Fibroblast of the aortic adventitia (primary cell): ENCODE results near the gene PDHA2. TPM values are rescaled to one million over a fixed set of nuclear protein-coding genes. Genes with fewer than 3 reads are reported as not detected.

Experiments
- DNase-seq: peaks from one replicate; pipeline ENCODE4 v3.0.0-alpha.2; 2010; ENCODE audit warnings: low read depth
- H3K4me3 ChIP-seq: 2 replicates; pipeline ENCODE4 v1.5.1; 2011; ENCODE audit warnings: low read depth, mild to moderate bottlenecking, control low read depth, low read length, moderate library complexity
- CTCF ChIP-seq: IDR thresholded peaks from 2 replicates; pipeline ENCODE4 v1.5.1; 2011; ENCODE audit warnings: mild to moderate bottlenecking, low read length, control low read depth, inconsistent platforms; ENCODE audit not compliant: insufficient read depth
- small RNA-seq: library from RNA; depleted of rRNA; stranded (forward); fragments of <200 nt; gene quantifications from one replicate; pipeline ENCODE3, GENCODE V24; 2012
- total RNA-seq: library from RNA; depleted of rRNA; stranded (reverse); fragments of >200 nt; gene quantifications from 2 replicates; pipeline ENCODE4 v1.2.3, GENCODE V29; 2012; ENCODE audit warnings: low replicate concordance

Gene PDHA2
- total RNA-seq, 1 donor, result not detected

GRCh38 chr4:95869961-95870500 lies 30.1 kb downstream of the PDHA2 start:
- no peak for DNase-seq
- no peak overlapping the region for H3K4me3 ChIP-seq
- TF ChIP-seq CTCF, result no peak

GRCh38 chr4:95877636-95878035 lies 37.7 kb downstream of the PDHA2 start:
- no peak for TF ChIP-seq CTCF
- no peak overlapping the region for H3K4me3 ChIP-seq
- DNase-seq, result no peak

- no peak for DNase-seq
- no peak for TF ChIP-seq CTCF
- H3K4me3 ChIP-seq, result no peak overlapping the region
These were observed 47.7 kb downstream of the PDHA2 start for GRCh38 chr4:95887551-95887950.

GRCh38 chr4:95889662-95890061 lies 49.8 kb downstream of the PDHA2 start:
- DNase-seq, result no peak
- no peak for TF ChIP-seq CTCF
- no peak overlapping the region for H3K4me3 ChIP-seq

Small RNA genes within 50 kb of the gene (small RNA-seq; reads per million reads assigned to genes)
- gene RNU6-1059P, result not detected
